ENCODE measurements around the gene PDE4D.

The PDE4D gene

DNA sequence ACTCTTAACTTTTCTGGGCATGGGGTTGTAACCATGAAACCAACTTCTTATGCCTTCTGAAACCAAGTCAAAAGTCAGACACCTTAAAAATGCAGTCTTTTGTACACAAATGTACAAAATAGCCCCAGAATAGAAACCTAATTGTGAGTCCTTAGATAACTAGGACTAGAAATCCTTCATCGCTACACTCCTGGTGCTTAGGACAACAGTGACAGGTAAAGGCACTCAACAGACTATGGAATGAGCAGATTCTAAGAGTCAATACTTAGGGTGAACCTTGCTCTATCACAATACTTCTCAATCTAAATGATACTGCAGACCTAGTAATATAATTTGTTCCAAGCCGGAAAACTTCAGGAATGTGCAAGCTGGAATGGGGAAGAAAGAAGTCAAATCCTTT lies 163.7 kb downstream of the PDE4D start:
- Histone ChIP-seq H3K27me3 (ENCODE audit: insufficient read depth, poor library complexity, severe bottlenecking) (no peaks in the 10 kb centered on the region), H3K4me3 (replicated peaks; ENCODE audit: insufficient read depth, low read length) (no peak overlapping the region), H3K27ac (replicated peaks) (no peak overlapping the region)
- TF ChIP-seq POLR2AphosphoS5 (IDR thresholded peaks at IDR 0.05; ENCODE audit: low read depth) (no peak), GABPA (IDR thresholded peaks at IDR 0.05; ENCODE audit: low read depth) (no peak), SPI1 (IDR thresholded peaks at IDR 0.05; ENCODE audit: borderline replicate concordance, low read depth) (no peak)
- TF ChIP-seq, protein P1, sequence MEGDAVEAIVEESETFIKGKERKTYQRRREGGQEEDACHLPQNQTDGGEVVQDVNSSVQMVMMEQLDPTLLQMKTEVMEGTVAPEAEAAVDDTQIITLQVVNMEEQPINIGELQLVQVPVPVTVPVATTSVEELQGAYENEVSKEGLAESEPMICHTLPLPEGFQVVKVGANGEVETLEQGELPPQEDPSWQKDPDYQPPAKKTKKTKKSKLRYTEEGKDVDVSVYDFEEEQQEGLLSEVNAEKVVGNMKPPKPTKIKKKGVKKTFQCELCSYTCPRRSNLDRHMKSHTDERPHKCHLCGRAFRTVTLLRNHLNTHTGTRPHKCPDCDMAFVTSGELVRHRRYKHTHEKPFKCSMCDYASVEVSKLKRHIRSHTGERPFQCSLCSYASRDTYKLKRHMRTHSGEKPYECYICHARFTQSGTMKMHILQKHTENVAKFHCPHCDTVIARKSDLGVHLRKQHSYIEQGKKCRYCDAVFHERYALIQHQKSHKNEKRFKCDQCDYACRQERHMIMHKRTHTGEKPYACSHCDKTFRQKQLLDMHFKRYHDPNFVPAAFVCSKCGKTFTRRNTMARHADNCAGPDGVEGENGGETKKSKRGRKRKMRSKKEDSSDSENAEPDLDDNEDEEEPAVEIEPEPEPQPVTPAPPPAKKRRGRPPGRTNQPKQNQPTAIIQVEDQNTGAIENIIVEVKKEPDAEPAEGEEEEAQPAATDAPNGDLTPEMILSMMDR (IDR thresholded peaks at IDR 0.05; ENCODE audit: insufficient read depth, low read length): no peak
- TF ChIP-seq, protein P2, sequence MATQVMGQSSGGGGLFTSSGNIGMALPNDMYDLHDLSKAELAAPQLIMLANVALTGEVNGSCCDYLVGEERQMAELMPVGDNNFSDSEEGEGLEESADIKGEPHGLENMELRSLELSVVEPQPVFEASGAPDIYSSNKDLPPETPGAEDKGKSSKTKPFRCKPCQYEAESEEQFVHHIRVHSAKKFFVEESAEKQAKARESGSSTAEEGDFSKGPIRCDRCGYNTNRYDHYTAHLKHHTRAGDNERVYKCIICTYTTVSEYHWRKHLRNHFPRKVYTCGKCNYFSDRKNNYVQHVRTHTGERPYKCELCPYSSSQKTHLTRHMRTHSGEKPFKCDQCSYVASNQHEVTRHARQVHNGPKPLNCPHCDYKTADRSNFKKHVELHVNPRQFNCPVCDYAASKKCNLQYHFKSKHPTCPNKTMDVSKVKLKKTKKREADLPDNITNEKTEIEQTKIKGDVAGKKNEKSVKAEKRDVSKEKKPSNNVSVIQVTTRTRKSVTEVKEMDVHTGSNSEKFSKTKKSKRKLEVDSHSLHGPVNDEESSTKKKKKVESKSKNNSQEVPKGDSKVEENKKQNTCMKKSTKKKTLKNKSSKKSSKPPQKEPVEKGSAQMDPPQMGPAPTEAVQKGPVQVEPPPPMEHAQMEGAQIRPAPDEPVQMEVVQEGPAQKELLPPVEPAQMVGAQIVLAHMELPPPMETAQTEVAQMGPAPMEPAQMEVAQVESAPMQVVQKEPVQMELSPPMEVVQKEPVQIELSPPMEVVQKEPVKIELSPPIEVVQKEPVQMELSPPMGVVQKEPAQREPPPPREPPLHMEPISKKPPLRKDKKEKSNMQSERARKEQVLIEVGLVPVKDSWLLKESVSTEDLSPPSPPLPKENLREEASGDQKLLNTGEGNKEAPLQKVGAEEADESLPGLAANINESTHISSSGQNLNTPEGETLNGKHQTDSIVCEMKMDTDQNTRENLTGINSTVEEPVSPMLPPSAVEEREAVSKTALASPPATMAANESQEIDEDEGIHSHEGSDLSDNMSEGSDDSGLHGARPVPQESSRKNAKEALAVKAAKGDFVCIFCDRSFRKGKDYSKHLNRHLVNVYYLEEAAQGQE (IDR thresholded peaks at IDR 0.05; ENCODE audit: insufficient replicate concordance, low read depth): no peak
- no peak for DNase-seq (ENCODE audit: low read depth in 1 of 2, low spot score in 1 of 2)

DNA sequence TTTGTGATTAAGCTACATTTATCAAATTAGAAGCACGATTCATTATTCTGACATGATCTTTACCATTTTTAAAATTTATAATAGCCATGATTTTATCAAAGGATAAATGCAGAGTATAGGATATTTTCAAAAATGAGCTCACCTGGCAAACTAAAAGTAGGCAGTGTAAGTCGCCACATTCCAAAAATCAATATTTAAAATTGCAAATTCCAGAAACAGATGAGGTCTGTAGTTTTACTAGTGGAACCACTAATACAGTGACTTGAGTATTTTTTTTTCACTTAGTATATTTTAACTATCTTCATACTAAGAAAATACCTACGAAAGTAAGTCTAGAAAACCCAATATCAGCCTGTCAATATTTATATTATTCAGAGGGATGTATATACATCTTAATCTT lies 164.2 kb downstream of the PDE4D start:
- Histone ChIP-seq H3K4me3 (replicated peaks; ENCODE audit: insufficient read depth, low read length) (no peak overlapping the region), H3K27ac (replicated peaks) (no peak overlapping the region), H3K27me3 (ENCODE audit: insufficient read depth, poor library complexity, severe bottlenecking) (no peaks in the 10 kb centered on the region)
- TF ChIP-seq GABPA (IDR thresholded peaks at IDR 0.05; ENCODE audit: low read depth): no peak
- TF ChIP-seq, protein P2 (IDR thresholded peaks at IDR 0.05; ENCODE audit: insufficient replicate concordance, low read depth): no peak
- TF ChIP-seq, protein P1 (IDR thresholded peaks at IDR 0.05; ENCODE audit: insufficient read depth, low read length): no peak
- no peak for TF ChIP-seq POLR2AphosphoS5 (IDR thresholded peaks at IDR 0.05; ENCODE audit: low read depth)
- no peak for TF ChIP-seq SPI1 (IDR thresholded peaks at IDR 0.05; ENCODE audit: borderline replicate concordance, low read depth)
- DNase-seq (ENCODE audit: low read depth in 1 of 2, low spot score in 1 of 2): no peak

DNA sequence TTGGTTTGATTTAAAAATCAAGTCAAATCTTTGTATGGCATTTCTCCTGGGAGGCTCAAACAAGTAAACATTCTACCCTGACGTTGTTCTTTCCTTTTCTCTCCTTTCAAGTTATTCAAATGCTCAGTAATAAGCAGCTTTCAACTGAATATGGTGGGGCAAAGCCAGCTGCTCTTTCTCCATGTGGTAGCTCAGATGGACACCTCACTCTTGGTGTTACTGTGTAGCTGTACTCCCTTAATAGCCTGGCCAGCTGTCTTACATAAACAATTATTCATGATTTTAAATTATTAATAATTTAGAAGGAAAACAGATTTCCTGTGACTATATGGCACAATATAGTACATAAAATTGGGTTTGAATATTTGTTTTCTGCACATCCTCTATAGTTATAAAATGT lies 165.2 kb downstream of the PDE4D start:
- no peak overlapping the region for H3K4me3 ChIP-seq (replicated peaks; ENCODE audit: insufficient read depth, low read length)
- H3K27me3 ChIP-seq (ENCODE audit: insufficient read depth, poor library complexity, severe bottlenecking): no peaks in the 10 kb centered on the region
- no peak overlapping the region for H3K27ac ChIP-seq (replicated peaks)
- TF ChIP-seq POLR2AphosphoS5 (IDR thresholded peaks at IDR 0.05; ENCODE audit: low read depth): no peak
- no peak for DNase-seq (ENCODE audit: low read depth in 1 of 2, low spot score in 1 of 2)

DNA sequence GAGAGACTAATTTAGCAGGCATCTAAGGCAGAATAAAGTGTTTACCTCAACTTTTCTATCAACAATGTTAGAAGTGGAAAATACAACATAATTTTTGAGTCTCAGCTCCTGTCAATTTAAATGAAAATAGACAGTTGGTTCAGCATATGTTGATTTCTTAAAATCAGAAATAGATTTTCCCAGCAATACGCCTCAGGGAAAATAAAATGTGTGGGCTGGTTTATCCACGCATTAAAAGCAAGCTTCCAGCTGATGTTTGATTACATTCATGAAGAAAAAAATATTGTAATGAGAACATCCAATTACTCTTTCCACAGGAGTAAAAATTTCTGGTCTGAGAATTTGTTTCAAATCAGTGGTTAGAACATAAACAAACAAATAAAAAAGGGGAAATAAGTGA lies 166.3 kb downstream of the PDE4D start:
- Histone ChIP-seq H3K4me3 (replicated peaks; ENCODE audit: insufficient read depth, low read length) (no peak overlapping the region), H3K27ac (replicated peaks) (no peak overlapping the region), H3K27me3 (ENCODE audit: insufficient read depth, poor library complexity, severe bottlenecking) (no peaks in the 10 kb centered on the region)
- DNase-seq (ENCODE audit: low read depth in 1 of 2, low spot score in 1 of 2): no peak
- TF ChIP-seq, protein P1 (IDR thresholded peaks at IDR 0.05; ENCODE audit: insufficient read depth, low read length): no peak
- TF ChIP-seq GABPA (IDR thresholded peaks at IDR 0.05; ENCODE audit: low read depth): no peak
